Hindlimb muscle (tissue), 1 donor: ENCODE measurements around the gene LATS2. TPM values are rescaled to one million over a fixed set of nuclear protein-coding genes. Genes with fewer than 3 reads are reported as not detected.

Experiments used
- DNase-seq: peaks from one replicate; pipeline ENCODE4 v3.0.0-alpha.2; 2013
- polyA plus RNA-seq: library from polyadenylated mRNA; unstranded; fragments of 120-200 nt; gene quantifications from one replicate; pipeline ENCODE4 v1.2.1, GENCODE V29; 2013; ENCODE audit not compliant: insufficient read length

The LATS2 gene
- polyA plus RNA-seq = 18.1 TPM

- DNase-seq = peak; percentile 97
Measured at GRCh38 chr13:21061029-21061763, at the start of gene LATS2. TSS of gene LATS2 (minus strand) at chr13:21061586. CDS start at chr13:21046026, 15,560 bp downstream.

- DNase-seq = no peak
Measured at GRCh38 chr13:21109168-21109567, 47.8 kb upstream of the LATS2 start.

- DNase-seq = no peak
Measured at GRCh38 chr13:21106089-21106488, 44.7 kb upstream of the LATS2 start.

GRCh38 chr13:21104199-21105019 is 43.0 kb upstream of the LATS2 start:
- no peak for DNase-seq

- DNase-seq = no peak
Measured at GRCh38 chr13:21101865-21102576, 40.6 kb upstream of the LATS2 start.

- DNase-seq = no peak
Measured at GRCh38 chr13:21100994-21101757, 39.8 kb upstream of the LATS2 start.

- no peak for DNase-seq
Measured at GRCh38 chr13:21100211-21100610, 38.8 kb upstream of the LATS2 start.

- DNase-seq = no peak
Measured at GRCh38 chr13:21095311-21095710, 33.9 kb upstream of the LATS2 start.

- no peak for DNase-seq
Measured at GRCh38 chr13:21089830-21090229, 28.4 kb upstream of the LATS2 start.

- no peak for DNase-seq
Measured at GRCh38 chr13:21088534-21088933, 27.1 kb upstream of the LATS2 start.

- DNase-seq = no peak
Measured at GRCh38 chr13:21086929-21087328, 25.5 kb upstream of the LATS2 start.

GRCh38 chr13:21081926-21082325 is 20.5 kb upstream of the LATS2 start:
- no peak for DNase-seq

- DNase-seq = no peak
Measured at GRCh38 chr13:21080593-21080891, 19.2 kb upstream of the LATS2 start.

- DNase-seq = no peak
Measured at GRCh38 chr13:21079761-21080592, 18.6 kb upstream of the LATS2 start.

GRCh38 chr13:21079221-21079620 is 17.8 kb upstream of the LATS2 start:
- no peak for DNase-seq

GRCh38 chr13:21078501-21078900 is 17.1 kb upstream of the LATS2 start:
- DNase-seq = no peak

GRCh38 chr13:21077788-21078353 is 16.5 kb upstream of the LATS2 start:
- DNase-seq = no peak

- DNase-seq = no peak
Measured at GRCh38 chr13:21077076-21077787, 15.8 kb upstream of the LATS2 start.

GRCh38 chr13:21076253-21076652 is 14.9 kb upstream of the LATS2 start:
- DNase-seq = no peak

GRCh38 chr13:21075379-21076249 is 14.2 kb upstream of the LATS2 start:
- peak; percentile 58 for DNase-seq
